GM11168 (cell line): Measurements from ENCODE around the gene TMEM9.

Experiments used
- in situ Hi-C: fragments of 300-500 bp; cut with MboI; formaldehyde crosslinking; loops from one replicate; pipeline ENCODE4 v1.12.0; 2022; ENCODE audit warnings: low sequenced_read_pairs; ENCODE audit not compliant: unreplicated experiment

TMEM9 gene

DNA sequence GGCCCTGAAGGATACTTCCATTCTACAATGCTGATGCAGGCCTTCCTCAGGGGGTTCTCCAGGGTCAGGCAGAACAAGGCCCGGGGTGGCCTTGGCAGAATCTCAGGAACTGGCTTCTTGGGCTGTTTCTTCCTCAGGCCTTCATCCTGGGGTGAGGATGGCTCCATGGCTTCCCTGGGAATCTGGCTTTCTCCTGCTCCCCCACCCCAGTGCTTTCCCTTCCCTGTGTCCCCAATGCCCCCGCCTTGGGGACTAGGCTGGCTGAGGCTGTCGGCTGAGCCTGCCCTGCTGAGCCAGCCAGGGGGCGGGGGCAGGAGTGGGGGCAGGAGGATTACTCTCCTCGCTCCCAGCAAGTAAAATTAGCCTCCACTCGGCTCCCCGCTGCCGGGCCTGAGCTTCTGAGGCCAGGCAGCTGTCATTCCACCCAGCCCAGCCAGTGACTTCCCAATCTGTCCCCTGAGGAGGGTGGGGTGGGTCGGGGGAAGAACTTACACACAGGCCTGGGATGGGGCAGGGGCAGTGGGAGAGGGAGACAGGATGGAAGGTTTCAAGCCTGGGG lies 42.0 kb downstream of the TMEM9 start, which contains the start of gene CACNA1S:
TSS of gene CACNA1S (minus strand) at position 254 of the 559 bp plus-strand sequence. CDS start at position 167, 87 bp downstream.
- in situ Hi-C loops: no loop called here

DNA sequence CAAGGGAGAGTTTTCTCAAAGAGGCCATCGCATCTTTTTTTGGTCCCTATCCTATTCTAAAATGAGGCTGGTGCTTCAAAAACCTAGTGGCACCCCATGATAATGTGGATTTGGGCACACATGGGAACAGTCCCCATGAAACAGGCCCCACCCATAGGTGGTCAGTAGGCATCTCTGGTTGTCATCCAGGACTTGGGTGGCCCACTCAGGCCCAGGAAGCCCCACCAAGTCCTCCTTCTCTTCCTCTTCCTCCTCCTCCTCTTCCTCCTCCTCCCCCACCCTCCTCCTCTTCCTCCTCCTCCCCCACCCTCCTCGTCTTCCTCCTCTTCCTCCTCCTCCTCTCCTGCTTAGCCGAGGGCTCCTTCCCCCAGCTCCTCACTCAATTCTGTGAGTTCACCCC lies 42.6 kb downstream of the TMEM9 start:
- in situ Hi-C loops: no loop called here

DNA sequence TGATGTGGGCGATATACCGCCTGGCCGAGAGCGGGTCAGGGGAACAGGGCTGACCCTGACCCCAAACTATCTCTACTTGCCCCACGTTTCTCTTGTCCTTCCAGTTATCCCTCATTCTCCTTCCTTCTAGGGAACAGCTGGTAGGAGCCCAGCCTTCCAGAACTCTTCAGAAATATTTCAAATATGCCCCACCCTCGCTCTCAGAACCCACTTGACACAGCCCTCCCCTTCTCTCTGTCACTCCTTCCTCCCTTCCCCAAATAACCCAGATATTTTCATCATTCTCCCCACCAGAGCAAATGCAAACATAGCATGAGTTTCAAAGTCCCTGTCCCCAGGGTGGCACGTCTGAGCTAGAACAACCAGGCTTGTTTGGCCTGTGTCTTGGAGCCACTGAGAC lies 43.1 kb downstream of the TMEM9 start:
- in situ Hi-C loops: no loop called here

DNA sequence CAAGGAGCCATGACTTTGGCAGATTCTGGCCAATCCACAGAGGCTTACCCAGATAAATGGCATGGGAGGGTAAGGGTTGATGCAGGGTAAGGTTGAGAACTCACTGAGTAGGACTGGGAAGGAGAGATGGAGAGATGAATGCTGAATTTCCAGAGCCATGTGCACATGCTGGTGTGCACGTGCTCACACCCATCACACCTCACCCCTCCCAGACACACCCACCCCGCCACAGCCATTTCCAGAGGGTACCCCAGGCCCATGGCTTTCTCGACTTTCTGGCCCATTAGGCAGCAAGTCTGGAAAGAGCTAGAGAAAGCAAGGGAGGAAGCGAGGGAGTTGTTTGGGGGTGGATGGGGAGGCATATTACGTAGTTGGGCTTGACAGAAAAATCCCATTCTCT lies 43.7 kb downstream of the TMEM9 start:
- in situ Hi-C loops: no loop called here

DNA sequence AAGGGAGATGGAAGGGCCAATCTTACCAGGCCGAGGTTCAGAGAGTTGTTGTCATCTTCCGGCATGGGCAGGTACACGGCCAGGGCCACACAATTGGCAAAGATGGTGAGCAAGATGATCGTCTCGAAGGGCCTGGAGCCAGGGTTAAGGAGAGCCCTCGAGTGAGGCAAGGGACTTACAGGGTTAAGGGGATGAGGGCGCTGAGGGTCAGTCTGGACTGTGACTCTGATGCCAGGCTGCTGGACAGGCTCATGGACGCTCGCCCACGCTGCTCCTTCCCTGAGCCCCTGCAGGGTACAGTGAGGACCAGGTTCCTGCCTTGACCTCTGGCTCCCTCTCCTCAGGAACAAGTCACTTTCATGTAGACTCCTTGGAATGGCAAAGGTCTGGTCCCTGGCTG lies 44.1 kb downstream of the TMEM9 start:
- in situ Hi-C loops: no loop called here

DNA sequence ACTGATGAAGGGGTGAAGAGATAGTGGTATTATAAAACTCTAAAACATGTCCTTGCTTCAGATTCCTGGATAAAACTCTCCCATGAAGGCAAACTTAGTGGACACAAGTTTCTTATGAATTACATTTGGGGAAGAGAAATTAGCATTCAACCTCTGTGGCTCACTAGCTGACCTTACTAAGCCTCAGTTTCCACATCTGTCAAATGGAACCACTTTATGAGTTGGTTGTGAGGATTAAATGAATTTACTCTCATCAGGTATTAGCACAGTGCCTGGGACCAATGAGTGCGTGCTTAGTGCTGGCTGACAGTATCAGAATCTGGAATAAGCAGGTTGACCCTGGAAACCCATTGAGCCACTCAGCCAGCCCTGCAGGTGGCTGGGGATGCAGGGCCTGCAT lies 44.6 kb downstream of the TMEM9 start:
- in situ Hi-C loops: no loop called here

DNA sequence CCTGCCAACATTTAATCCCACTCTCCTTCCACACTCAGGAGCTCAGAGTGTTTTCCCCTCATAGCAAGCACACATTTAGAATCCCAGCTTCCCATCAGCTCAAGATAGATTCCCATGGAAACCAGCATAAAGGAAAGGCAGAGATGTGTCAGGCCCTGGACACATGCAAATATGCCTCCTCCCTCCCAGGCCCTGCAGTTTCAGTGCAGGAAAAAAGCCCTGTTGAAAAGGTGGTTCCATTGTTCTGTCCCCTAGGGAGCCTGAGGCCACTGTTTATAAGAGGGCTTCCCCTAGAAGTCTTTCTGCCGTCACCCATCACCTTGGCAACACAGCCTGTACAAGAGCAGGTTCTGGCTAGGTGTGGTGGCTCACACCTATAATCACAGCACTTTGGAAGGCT lies 45.7 kb downstream of the TMEM9 start:
- in situ Hi-C loops: no loop called here

DNA sequence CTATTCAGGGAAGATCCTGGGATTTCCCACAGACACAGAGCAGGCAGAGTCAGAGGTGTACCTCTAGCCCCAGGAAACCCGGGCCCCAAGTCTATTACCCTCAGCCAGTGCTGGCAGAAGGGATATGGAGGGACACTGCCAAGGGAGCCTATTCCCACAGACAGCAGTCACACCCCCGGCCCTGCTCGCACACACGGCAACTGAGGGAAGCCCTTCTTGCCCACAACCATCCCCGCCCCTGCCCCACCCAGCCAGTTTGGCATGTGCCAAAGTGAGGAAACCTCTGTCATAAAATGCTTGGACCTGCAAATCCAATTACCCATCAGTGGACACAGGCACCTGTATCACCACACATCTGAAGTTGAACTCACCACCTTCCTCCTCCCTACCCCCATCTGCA lies 48.6 kb downstream of the TMEM9 start:
- in situ Hi-C loops: no loop called here

DNA sequence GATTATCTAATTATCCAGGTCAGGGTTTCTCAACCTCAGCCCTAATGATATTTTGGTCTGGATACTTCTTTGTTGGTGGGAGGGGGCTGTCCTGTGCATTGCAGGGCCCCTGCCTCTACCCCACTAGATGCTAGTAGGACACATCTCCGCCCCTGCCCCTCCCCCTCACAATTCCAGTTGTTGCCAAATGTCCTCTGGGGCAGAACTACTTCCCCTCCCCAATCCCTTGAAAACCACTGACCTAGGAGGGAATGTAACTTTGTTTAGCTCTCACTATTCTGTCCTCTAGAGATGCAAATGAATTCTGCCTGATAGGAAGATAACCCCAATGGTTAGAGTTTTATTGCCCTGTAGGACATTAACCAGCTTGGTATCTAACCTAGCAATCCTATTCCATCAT lies 50.1 kb downstream of the TMEM9 start:
- in situ Hi-C loops: no loop called here

DNA sequence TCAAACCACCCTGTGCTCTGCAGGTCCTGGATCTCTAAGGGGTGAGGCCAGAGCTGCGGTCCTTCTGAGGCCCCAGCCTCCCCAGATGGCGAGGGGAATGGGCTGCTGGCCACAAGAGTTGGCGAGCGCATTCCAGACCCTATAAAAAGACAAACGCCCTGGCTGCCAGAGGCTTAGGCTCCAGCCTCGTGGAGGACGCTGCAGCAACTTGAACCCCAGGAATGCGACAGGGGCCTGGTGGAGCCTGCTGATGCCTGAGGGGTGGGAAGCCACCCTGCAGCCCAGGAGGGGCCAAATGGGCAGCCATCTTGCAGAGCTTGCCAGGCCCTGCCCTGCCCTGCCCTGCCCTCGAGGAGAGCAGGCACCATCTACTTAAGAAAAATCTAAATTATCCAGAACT lies 50.6 kb downstream of the TMEM9 start:
- in situ Hi-C loops: no loop called here

DNA sequence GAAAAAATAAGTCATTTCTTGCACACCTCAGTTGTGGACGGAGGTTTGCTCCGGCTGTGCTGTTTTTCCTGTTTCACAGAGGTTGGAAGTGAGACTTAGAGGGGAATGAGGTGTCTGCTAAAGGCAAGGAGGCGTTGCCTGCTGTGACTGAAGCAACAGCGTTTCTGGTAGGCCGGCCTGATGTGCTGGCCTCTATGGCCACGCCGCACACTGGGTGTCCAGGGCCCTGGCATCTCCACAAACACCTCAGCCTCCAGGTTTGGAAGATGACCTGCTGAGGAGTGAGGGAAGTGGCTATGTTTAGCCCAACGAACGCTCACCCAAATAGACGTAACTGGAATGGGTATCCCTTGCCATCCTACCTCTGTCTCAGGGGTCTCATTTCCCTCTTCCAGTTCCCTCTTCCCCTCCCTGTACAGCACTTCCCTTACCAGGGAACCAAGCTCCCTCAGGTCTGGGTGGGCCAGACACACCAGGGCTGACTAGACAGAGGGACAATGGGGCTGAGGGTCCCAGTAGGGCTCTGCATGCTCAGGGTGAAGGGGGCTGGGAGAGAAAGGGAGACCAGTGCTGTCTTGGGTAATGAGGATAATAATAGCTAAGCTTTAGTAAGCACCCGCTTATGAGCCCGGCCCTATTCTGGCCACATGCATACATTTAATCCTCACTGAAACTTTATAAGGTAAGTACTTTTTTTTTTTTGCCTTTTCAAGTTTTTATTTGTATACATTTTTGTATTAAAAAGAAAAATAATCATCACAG lies 53.9 kb downstream of the TMEM9 start:
- in situ Hi-C loops: no loop called here

DNA sequence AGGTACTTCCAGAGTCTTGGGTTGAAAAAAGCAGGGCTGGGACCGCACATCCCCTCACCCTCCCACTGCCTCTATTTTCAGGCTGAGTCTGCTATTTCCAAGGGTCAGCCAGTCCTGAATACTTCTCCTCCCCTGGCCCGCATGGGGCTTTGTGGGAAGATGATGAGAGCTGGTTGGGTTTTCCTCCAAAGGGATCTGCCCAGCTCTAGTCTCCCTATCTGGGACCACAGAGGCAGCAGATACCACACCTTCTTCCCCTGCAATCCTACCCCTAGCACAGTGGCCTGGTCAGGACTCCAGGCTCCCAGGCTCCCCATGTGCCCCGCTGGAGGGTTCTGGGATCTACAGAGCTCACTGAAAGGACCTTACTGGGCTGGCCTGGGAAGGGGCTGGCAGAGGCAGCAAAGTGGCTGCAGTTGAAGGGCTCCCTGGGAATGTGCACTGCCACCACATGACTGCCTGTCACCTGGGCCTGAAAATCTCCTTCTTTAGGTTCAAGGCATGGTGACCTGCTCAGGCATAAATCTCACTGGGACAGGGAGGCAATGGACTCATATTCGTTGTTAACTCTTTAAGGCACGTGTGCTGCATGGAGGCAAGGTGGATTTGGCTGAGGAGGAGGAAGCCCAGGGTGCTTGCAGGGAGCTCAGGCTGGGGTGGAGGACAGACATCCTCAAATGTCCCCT lies 55.1 kb downstream of the TMEM9 start:
- in situ Hi-C loops: no loop called here

DNA sequence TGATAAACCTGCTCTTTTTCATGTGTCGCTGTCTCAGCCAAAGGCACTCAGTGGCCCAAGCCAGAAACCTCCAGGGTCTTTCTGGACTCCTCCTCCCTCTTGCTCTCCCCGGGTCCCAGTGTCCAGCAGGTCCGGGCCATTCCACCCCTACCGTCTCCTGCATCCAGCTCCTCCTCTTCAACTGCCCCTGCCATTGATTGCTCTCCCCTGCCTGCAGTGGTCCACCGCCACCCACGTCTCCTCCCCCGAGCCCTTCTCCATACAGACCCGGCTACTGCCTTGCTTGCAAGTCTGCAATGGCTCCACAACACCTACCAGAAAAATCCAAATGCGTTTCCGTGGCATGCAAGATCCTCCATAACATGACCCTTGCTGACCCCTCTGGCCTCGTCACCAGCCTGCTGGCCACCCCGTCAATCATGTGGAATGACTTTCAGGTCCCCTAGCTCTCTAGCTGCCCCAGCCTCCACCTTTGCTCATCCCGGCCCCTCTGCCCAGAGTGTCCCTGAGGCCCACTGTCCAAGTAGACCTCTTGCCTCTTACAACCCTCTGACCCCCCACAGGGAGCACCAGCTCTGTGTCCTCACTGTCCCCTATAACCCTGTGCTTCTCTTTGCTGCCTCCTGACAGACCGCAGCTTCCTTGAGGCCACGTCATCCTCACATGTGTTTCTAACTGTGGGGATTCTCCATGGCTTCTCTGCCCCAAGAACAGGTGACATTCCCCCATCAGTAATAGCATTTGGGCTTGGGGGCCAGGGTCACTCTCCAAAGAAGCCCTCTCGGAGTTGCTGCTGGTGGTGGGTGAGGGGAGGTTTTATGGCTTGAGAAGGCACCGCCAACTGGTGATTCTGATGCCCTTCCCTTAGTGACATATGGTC lies 57.1 kb downstream of the TMEM9 start:
- in situ Hi-C loops: no loop called here

DNA sequence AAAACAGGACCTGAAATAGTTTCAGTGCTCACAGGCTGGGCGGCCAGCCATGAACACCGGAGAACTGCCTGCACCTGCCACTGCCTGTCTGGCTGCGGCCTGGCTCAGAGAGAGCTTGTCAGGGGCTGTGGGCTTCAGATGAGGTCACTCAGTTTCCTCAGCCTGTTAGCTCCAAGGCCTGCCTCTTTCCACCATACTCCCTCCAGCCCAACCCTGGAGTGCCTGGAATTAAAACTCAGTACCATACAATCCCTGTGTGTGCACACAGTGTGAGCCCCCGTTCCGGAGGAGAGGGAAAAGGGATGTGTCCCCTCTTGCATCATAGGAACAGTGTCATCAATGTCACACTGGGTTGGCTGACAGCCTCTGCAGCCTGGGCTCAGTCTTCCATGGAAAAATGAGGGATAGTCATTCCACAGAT lies 58.2 kb downstream of the TMEM9 start:
- in situ Hi-C loops: no loop called here

DNA sequence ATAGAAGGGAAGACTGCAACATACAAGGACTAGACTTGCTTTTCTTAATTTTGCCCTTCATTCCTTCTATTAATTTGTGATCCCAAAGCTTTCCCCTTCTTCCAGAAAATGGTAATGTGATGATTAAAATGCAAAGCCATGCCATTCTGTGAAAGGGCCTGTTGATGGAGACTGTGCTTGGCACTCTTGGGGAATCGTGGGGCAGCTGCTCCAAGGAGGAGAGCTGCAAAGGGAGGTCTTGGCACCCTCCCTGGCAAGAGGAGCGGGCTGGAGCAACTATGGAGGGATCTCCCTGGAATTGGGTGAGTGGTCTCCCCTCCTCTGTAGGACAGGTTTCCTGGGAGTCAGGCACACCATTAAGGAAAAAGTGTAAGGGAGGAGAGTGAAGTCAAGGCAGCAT lies 58.7 kb downstream of the TMEM9 start:
- in situ Hi-C loops: no loop called here

DNA sequence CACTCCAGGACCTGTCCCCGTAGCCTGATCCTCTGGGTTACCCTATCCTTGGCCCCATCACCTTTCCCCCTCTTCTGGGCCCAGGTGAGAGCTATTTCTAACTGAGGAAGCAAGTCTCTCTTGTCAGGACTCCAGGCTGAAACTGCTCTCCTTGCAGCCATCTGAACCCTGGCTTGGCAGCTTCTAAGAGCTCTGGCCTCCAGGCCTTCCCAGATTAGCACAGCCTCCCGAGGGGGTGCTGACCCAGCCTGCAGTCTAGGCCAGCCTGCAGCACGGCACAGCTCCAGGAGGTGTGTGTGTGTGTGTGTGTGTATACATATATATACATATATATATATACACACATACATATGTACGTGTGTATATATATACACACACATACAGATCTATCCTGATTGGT lies 59.4 kb downstream of the TMEM9 start:
- in situ Hi-C loops: no loop called here

DNA sequence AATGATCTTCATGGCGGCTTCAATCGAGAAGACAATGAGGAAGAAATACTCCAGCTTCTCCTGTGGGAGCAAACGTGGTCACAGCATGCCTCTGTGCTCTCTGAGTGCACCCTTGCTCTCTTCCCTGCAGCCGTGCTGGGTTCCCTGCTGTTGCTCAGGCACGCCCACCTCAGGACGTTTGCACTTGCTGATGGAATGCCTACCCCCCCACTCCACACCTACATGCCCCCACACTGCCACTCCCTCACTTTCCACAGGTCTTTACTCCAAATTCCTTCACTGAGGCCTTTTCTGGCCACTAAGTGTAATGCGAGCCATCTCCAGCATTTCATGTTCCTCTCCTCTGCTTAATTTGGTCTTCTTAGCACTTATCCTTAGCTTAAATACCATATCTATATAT lies 60.3 kb downstream of the TMEM9 start:
- in situ Hi-C loops: no loop called here

DNA sequence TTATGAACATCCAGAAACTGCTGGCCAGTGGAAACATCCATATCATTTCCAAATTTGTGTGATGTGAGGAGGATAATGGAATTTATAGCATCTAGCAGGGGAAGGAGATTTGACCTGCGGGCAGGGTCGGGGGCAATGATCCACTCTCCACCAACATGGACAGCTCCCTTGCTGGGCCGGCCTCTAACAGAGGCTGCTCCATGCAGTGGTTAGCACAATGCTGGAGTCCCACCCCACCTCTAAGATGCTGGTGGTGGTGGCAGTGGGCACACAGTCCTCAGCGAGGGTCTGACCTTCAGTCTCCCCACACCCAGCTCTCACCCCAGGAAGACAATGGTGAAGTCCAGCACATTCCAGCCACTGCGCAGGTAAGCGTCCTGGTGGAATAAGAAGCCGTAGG lies 60.7 kb downstream of the TMEM9 start:
- in situ Hi-C loops: no loop called here

DNA sequence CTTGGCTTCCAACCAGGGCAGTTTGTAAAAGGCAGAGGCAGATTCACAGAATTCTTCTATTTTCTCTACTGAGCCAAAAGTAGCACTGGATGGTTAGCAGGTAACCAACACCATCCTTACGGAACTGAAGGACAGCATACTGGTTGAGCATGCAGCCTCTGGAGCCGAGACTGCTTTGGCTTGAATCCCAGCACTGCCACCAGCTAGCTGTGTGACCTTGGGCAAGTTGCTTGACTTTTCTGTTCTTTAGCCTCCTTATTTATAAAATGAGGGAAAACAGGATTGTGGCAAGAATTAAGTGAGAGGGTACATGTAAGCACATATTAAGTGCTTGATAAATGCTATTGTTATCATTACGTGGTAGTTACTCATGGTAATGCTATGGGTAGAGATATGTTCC lies 61.5 kb downstream of the TMEM9 start:
- in situ Hi-C loops: no loop called here

DNA sequence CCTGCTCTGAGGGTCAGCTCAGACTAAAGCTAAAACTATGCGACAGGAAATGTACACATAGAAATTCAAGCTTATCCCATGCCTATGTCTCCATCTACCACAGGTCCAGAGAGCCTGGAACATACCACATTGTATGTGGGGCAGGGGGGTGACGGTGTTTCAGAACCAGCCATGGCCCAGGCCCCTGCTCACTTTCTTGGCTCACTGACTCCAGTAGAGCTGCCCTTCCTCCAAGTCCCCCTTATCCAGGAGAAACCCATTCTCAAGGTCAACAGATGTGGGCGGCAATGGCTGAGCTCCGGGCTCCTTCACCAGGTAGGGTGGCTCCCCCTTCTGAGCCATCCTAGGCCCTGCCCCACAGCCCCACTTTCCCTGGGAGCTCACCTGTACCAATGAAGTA lies 63.0 kb downstream of the TMEM9 start:
- in situ Hi-C loops: no loop called here

DNA sequence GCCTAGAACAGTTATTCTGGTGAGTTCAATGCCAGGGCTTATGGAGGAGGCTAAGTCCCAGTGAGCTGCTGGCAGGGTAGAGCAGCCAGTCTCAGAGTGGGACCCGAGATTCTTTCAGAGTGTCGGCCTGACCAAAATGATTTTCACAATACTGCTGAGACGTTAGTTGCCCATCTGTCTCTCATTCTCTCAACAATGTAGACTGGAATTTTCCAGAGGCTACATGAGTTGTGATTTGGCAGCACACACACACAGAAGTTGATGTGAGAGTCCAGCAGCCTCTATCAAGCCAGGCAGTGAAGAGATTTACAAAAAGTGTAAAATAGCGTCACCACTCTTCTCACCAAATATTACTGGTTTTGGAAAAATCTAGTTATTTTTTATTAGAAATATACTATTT lies 63.7 kb downstream of the TMEM9 start:
- in situ Hi-C loops: no loop called here
